HL-60 (cell line): ENCODE data around the gene PDZD8.
A peak's percentile ranks its signal among the peaks of the same experiment; 100 is the strongest.

Source experiments
- DNase-seq, 2 experiments: peaks; one replicate each; pipeline ENCODE4 v3.0.0-alpha.2; 2010 to 2020; ENCODE audit warnings: low read depth in 1 of 2, low spot score in 1 of 2
- H3K27ac ChIP-seq: fragments of 250-450 bp; sonication (Bioruptor Pico); replicated peaks from 2 replicates; pipeline ENCODE4 v1.5.1; 2020; ENCODE audit warnings: mild to moderate bottlenecking, moderate library complexity
- H3K27me3 ChIP-seq: fragments of 250-450 bp; sonication (Bioruptor Pico); 2 replicates; pipeline ENCODE4 v1.5.1; 2021; ENCODE audit warnings: mild to moderate bottlenecking, moderate library complexity; ENCODE audit not compliant: insufficient read depth, poor library complexity, severe bottlenecking
- H3K4me3 ChIP-seq: replicated peaks from 2 replicates; pipeline ENCODE4 v1.5.1; 2011; ENCODE audit warnings: mild to moderate bottlenecking, control low read depth, low read length; ENCODE audit not compliant: insufficient read depth
- CTCF ChIP-seq: IDR thresholded peaks from one replicate; pipeline ENCODE4 v1.5.1; 2011; ENCODE audit warnings: low read length, control low read depth, inconsistent platforms; ENCODE audit not compliant: insufficient read depth
- GABPA ChIP-seq: IDR thresholded peaks from 2 replicates; pipeline ENCODE4 v1.6.1; 2012; ENCODE audit warnings: low read depth
- POLR2AphosphoS5 ChIP-seq: IDR thresholded peaks from 2 replicates; pipeline ENCODE4 v1.6.1; 2012; ENCODE audit warnings: low read depth
- REST ChIP-seq: IDR thresholded peaks from 2 replicates; pipeline ENCODE4 v1.6.1; 2012; ENCODE audit warnings: low read depth; ENCODE audit not compliant: insufficient replicate concordance
- SPI1 ChIP-seq: IDR thresholded peaks from 2 replicates; pipeline ENCODE4 v1.6.1; 2012; ENCODE audit warnings: low read depth, mild to moderate bottlenecking, borderline replicate concordance

Gene PDZD8

GRCh38 chr10:117365612-117366011, 9.6 kb downstream of the PDZD8 start:
- TF ChIP-seq SPI1, result peak; percentile 72; the same call in 1 of the 2 replicates
- TF ChIP-seq REST, result no peak
- Histone ChIP-seq H3K4me3 (no peak overlapping the region), H3K27ac (no peak overlapping the region), H3K27me3 (no peaks in the 10 kb centered on the region)
- DNase-seq, result peak in 1 of 2 experiments; percentile 14

- TF ChIP-seq CTCF, result no peak
- TF ChIP-seq POLR2AphosphoS5, result no peak
- no peak for TF ChIP-seq SPI1
- no peak for TF ChIP-seq REST
- TF ChIP-seq GABPA, result no peak
- no peaks in the 10 kb centered on the region for H3K27me3 ChIP-seq
- no peak overlapping the region for H3K4me3 ChIP-seq
- H3K27ac ChIP-seq, result no peak overlapping the region
- no peak for DNase-seq
These were observed 10.9 kb downstream of the PDZD8 start for GRCh38 chr10:117364110-117364960.

- no peak overlapping the region for H3K4me3 ChIP-seq
- TF ChIP-seq REST, result no peak
- TF ChIP-seq CTCF, result no peak
- TF ChIP-seq SPI1, result no peak
- TF ChIP-seq POLR2AphosphoS5, result no peak
- TF ChIP-seq GABPA, result no peak
- DNase-seq, result no peak
- no peaks in the 10 kb centered on the region for H3K27me3 ChIP-seq
- H3K27ac ChIP-seq, result no peak overlapping the region
These were observed 12.2 kb downstream of the PDZD8 start for GRCh38 chr10:117363028-117363427.
